Mesodermal cell (in vitro differentiated cells): ENCODE data around the gene ESYT2.

Experiments
- H3K27ac ChIP-seq: 2 replicates; pipeline ENCODE4 v1.7.0; 2013; ENCODE audit warnings: mild to moderate bottlenecking, low read depth, low read length, moderate library complexity; ENCODE audit not compliant: severe bottlenecking
- H3K36me3 ChIP-seq: 2 replicates; pipeline ENCODE4 v1.7.1; 2013; ENCODE audit warnings: mild to moderate bottlenecking, low read length, moderate library complexity; ENCODE audit not compliant: control insufficient read depth, insufficient read depth
- H3K4me1 ChIP-seq: one replicate; pipeline ENCODE4 v1.7.1; 2013; ENCODE audit warnings: mild to moderate bottlenecking, low read length; ENCODE audit not compliant: insufficient read depth, control insufficient read depth, poor library complexity, severe bottlenecking
- H3K4me3 ChIP-seq: 2 replicates; pipeline ENCODE4 v1.7.0; 2013; ENCODE audit warnings: low read length, control low read depth, mild to moderate bottlenecking; ENCODE audit not compliant: insufficient read depth, poor library complexity, severe bottlenecking; ENCODE audit errors: extremely low read depth
- H3K9me3 ChIP-seq: 2 replicates; pipeline ENCODE4 v1.7.1; 2013; ENCODE audit warnings: mild to moderate bottlenecking, low read length, moderate library complexity; ENCODE audit not compliant: control insufficient read depth
- WGBS, 2 experiments: methylation state at CpG; one replicate each; pipeline ENCODE4 v1.1.5; 2013; ENCODE audit warnings: missing lambda C conversion rate in 2 of 2; ENCODE audit not compliant: insufficient coverage in 2 of 2; 5-methylcytosine and 5-hydroxymethylcytosine counted together

Gene ESYT2

GRCh38 chr7:158821171-158822031 lies 7.9 kb downstream of the ESYT2 start:
- Histone ChIP-seq H3K4me3 (no peak overlapping the region), H3K9me3 (no peaks in the 10 kb centered on the region), H3K4me1 (peaks cover 36% of the 10 kb centered on the region), H3K27ac (peak overlapping the region; percentile 78), H3K36me3 (peaks cover 13% of the 10 kb centered on the region)
- 80 to 88% methylated on average over 11 of the region's 14 CpGs for WGBS, 2 experiments

- no peak overlapping the region for H3K4me3 ChIP-seq
- peak overlapping the region; percentile 78 for H3K27ac ChIP-seq
- H3K4me1 ChIP-seq = peaks cover 43% of the 10 kb centered on the region
Observed at GRCh38 chr7:158820656-158821055, 8.7 kb downstream of the ESYT2 start.

DNA sequence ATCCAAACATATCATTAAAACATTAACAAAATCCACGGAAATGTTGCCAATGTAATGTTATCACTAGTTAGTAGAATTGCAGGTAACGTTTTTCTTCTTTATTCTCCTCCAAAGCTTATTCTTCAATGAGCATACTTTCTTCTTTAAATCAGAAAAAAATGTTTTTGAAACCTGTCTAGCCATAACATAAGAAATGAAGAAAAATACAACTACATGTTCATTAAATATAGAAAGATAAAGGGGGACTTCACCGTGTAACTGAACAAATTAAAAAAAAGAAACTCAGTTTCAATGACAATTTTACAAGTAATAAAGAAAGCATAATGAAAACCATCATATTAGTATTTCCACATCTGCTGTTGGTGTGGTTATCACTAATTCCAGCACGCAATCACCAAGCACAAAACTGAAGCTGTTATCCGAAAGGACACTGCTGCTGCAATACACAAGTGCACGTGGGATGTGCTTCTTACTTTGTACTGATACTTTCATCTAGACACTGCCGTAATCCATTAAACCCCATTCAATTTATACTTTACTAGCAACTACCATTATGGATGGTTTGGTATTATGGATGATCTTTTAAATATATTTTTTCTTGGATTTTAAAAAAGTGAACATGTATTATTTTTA lies 9.6 kb downstream of the ESYT2 start:
- 92 to 100% methylated on average over 2 of the region's 7 CpGs for WGBS, 2 experiments
- H3K4me1 ChIP-seq = peaks cover 53% of the 10 kb centered on the region
- H3K9me3 ChIP-seq = no peaks in the 10 kb centered on the region
- H3K4me3 ChIP-seq = no peak overlapping the region
- H3K27ac ChIP-seq = peak overlapping the region; percentile 100
- no peaks in the 10 kb centered on the region for H3K36me3 ChIP-seq

More at GRCh38 chr7:158820656-158821055, 8.7 kb downstream of the ESYT2 start:
- Histone ChIP-seq H3K9me3 (no peaks in the 10 kb centered on the region), H3K36me3 (peaks cover 6% of the 10 kb centered on the region)
- 88 to 100% methylated on average over 1 to 2 of the region's 3 CpGs for WGBS, 2 experiments

DNA sequence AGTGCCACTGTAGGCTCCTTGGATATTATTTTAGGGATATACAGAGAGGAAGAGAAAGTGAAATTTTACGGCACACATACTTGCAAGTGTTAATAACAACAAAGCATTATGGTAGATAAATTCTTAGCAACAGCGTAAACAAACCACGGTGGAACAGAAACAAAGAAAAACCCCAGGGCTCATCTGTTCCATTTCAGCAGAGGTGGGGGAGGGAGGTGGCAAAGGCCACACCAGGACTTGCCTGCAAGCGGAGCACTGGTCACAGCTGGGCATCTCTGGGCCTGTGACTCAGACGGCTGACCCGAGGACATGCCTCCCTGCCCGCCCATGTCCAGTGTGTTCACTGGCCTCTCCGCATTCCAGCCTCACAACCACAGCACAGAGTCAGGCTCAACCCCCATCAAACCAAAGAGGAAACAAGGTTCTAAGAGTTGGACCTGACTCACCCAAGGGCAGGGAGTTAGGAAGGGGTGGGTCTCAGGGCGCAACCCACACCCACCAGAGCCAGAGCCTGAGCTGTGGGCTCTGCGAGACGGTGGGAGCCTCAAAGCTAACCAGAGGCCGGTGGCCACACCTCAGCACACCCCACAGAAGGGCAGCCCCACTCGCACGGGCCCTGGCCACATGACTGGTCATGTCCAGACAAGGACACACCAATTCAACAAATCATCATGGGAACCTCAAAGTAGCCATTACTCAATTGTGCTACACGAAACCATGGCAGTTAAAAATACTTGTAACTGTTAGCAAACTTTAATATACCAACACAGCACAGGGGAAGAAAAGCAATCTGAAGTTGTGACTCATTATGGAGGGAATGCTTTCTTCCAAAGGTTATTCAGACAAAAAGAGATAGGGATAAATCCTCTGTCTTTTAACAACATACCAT lies 10.7 kb downstream of the ESYT2 start:
- Histone ChIP-seq H3K27ac (peak overlapping the region; percentile 100), H3K4me1 (peaks cover 57% of the 10 kb centered on the region), H3K9me3 (no peaks in the 10 kb centered on the region), H3K36me3 (no peaks in the 10 kb centered on the region), H3K4me3 (peak overlapping the region; percentile 16)
- 11 to 23% methylated on average over 5 to 6 of the region's 15 CpGs for WGBS, 2 experiments

DNA sequence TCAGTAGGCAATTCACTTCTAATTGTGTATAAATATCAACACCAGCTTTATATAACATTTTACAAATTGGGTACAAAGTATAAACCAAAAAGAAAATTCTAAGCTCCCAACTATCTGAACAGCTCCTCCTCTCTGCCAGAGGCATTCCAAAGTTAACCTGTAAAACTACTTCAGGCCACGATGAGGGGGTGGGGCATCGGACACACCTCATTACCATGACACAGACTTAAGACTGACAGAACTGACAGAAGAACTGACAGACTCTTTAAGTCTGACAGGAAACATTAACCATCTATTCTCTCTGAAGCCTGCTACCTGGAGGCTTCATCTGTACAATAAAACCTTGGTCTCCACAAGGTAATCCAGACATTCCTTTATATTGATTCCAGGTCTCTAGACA lies 12.3 kb downstream of the ESYT2 start:
- 57% methylated on average over 2 of the region's 2 CpGs for WGBS, 2 experiments
- Histone ChIP-seq H3K9me3 (no peaks in the 10 kb centered on the region), H3K36me3 (no peaks in the 10 kb centered on the region), H3K4me3 (no peak overlapping the region), H3K27ac (no peak overlapping the region), H3K4me1 (peaks cover 64% of the 10 kb centered on the region)

- peak overlapping the region; percentile 52 for H3K27ac ChIP-seq
- no peaks in the 10 kb centered on the region for H3K36me3 ChIP-seq
- WGBS, 2 experiments = 70% methylated on average over 2 of the region's 3 CpGs; no CpG with 5 or more reads in 1 of the 2 experiments
- no peaks in the 10 kb centered on the region for H3K9me3 ChIP-seq
- H3K4me1 ChIP-seq = peaks cover 66% of the 10 kb centered on the region
- no peak overlapping the region for H3K4me3 ChIP-seq
Observed at GRCh38 chr7:158816271-158816670, 13.0 kb downstream of the ESYT2 start.

DNA sequence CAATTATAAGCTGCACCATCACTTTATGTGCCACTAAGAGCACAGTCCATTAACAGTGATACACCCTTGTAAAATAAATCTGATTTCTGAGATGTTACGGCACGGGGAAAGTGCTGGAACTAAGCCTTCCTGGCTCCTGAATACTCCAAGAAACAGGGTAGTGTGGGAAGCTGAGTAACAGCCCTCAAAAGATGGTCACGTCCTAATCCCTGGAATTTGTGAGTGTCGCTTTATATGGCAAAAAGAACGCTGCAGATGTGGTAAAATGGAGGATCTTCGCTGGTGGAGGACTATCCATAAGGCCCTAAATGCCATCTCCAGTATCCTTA lies 13.5 kb downstream of the ESYT2 start:
- Histone ChIP-seq H3K9me3 (no peaks in the 10 kb centered on the region), H3K27ac (peak overlapping the region; percentile 52), H3K36me3 (peaks cover 2% of the 10 kb centered on the region), H3K4me1 (peaks cover 65% of the 10 kb centered on the region), H3K4me3 (no peak overlapping the region)
- WGBS, 2 experiments = 94 to 100% methylated on average over 4 to 6 of the region's 6 CpGs

GRCh38 chr7:158815083-158815799 lies 14.1 kb downstream of the ESYT2 start:
- Histone ChIP-seq H3K4me1 (peaks cover 60% of the 10 kb centered on the region), H3K9me3 (no peaks in the 10 kb centered on the region), H3K27ac (peak overlapping the region; percentile 20), H3K4me3 (no peak overlapping the region), H3K36me3 (peaks cover 5% of the 10 kb centered on the region)
- 40 to 43% methylated on average over 7 of the region's 7 CpGs for WGBS, 2 experiments

DNA sequence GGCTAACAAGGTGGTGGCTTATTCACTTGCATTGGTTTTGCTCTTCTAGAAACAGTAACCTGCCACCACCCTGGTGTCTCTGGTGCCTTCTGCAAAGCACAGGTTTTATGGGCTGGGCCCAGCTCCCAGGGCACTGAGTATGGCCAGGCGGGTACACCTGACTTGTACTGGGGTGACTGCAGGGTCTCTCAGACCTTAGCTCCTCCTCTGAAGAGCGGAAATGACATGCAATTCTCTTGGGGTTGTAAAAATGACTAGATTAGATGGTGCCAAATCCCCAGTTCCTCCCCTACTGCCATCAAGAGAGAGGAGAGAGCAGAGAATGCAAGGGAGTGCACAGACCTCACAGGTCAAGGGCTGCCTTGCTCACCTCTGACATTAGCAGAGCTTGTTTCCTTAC lies 14.7 kb downstream of the ESYT2 start:
- WGBS, 2 experiments = 83 to 100% methylated on average over 1 of the region's 2 CpGs
- H3K27ac ChIP-seq = peak overlapping the region; percentile 20
- H3K4me3 ChIP-seq = no peak overlapping the region
- H3K4me1 ChIP-seq = peaks cover 55% of the 10 kb centered on the region
- H3K36me3 ChIP-seq = peaks cover 7% of the 10 kb centered on the region
- no peaks in the 10 kb centered on the region for H3K9me3 ChIP-seq

GRCh38 chr7:158812684-158813083 lies 16.6 kb downstream of the ESYT2 start:
- H3K4me1 ChIP-seq = peaks cover 49% of the 10 kb centered on the region
- 80 to 96% methylated on average over 1 to 4 of the region's 5 CpGs for WGBS, 2 experiments
- no peak overlapping the region for H3K27ac ChIP-seq
- peaks cover 26% of the 10 kb centered on the region for H3K36me3 ChIP-seq
- H3K9me3 ChIP-seq = no peaks in the 10 kb centered on the region
- no peak overlapping the region for H3K4me3 ChIP-seq
